Fibroblast of lung (primary cell): Measurements from ENCODE around the gene SIAH3. TPM values are rescaled to one million over a fixed set of nuclear protein-coding genes. Genes with fewer than 3 reads are reported as not detected.

Source experiments
- DNase-seq, 2 donors: peaks; one replicate each; pipeline versions ENCODE4 v3.0.0 to v3.0.0-alpha.2; 2010; ENCODE audit warnings: low read depth in 2 of 2
- H2AFZ ChIP-seq: 2 replicates; pipeline ENCODE4 v1.5.1; 2012; ENCODE audit warnings: low read length, control low read depth, inconsistent platforms
- H3K27ac ChIP-seq: 2 replicates; pipeline ENCODE4 v1.5.1; 2011; ENCODE audit warnings: low read length, control low read depth; ENCODE audit not compliant: insufficient read depth
- H3K27me3 ChIP-seq: 2 replicates; pipeline ENCODE4 v1.5.1; 2011; ENCODE audit warnings: mild to moderate bottlenecking, low read length; ENCODE audit not compliant: control insufficient read depth, insufficient read depth
- H3K36me3 ChIP-seq: 2 replicates; pipeline ENCODE4 v1.5.1; 2011; ENCODE audit warnings: low read length; ENCODE audit not compliant: control insufficient read depth, insufficient read depth
- H3K4me1 ChIP-seq: 2 replicates; pipeline ENCODE4 v1.5.1; 2011; ENCODE audit warnings: low read length; ENCODE audit not compliant: control insufficient read depth, insufficient read depth; ENCODE audit errors: extremely low read depth
- H3K4me2 ChIP-seq: 2 replicates; pipeline ENCODE4 v1.5.1; 2011; ENCODE audit warnings: low read length, control low read depth; ENCODE audit not compliant: insufficient read depth; ENCODE audit errors: extremely low read depth
- H3K4me3 ChIP-seq, 4 experiments: fragments of 200-600 bp in 1 of 4; sonication (generic) in 1 of 4; replicated peaks in 1 of 4; 2 replicates each; pipeline ENCODE4 v1.5.1; 2011 to 2016; ENCODE audit warnings: low read length in 4 of 4, low read depth in 3 of 4, mild to moderate bottlenecking in 3 of 4, control low read depth in 2 of 4, inconsistent platforms in 1 of 4, mixed read lengths in 1 of 4; ENCODE audit not compliant: insufficient read depth in 1 of 4; ENCODE audit errors: control extremely low read depth in 1 of 4
- H3K79me2 ChIP-seq: 2 replicates; pipeline ENCODE4 v1.5.1; 2012; ENCODE audit warnings: mild to moderate bottlenecking, low read length, inconsistent platforms; ENCODE audit not compliant: control insufficient read depth, insufficient read depth
- H3K9ac ChIP-seq: 2 replicates; pipeline ENCODE4 v1.5.1; 2011; ENCODE audit warnings: mild to moderate bottlenecking, low read length, control low read depth; ENCODE audit not compliant: insufficient read depth
- H3K9me3 ChIP-seq: 2 replicates; pipeline ENCODE4 v1.5.1; 2012; ENCODE audit warnings: low read depth, low read length; ENCODE audit not compliant: control insufficient read depth, insufficient read depth
- H4K20me1 ChIP-seq: 2 replicates; pipeline ENCODE4 v1.5.1; 2011; ENCODE audit warnings: low read length; ENCODE audit not compliant: control insufficient read depth, insufficient read depth; ENCODE audit errors: extremely low read depth
- EZH2 ChIP-seq: IDR thresholded peaks from 2 replicates; pipeline ENCODE4 v1.5.1; 2012; ENCODE audit warnings: low read length, control low read depth, mild to moderate bottlenecking; ENCODE audit errors: missing control alignments
- polyA plus RNA-seq, 2 donors: library from polyadenylated mRNA; depleted of rRNA in 1 of 2; stranded (reverse) in 1 of 2; unstranded in 1 of 2; fragments of >200 nt; gene quantifications; 2 replicates each; pipeline ENCODE4 v1.2.1, GENCODE V29; 2011 to 2012; ENCODE audit warnings: missing spikeins in 1 of 2
- total RNA-seq: library from RNA; depleted of rRNA; stranded (reverse); fragments of >200 nt; gene quantifications from 2 replicates; pipeline ENCODE4 v1.2.1, GENCODE V29; 2014
- TF ChIP-seq, protein P1 (sequence below), 2 donors: IDR thresholded peaks in 1 of 2; conservative IDR thresholded peaks in 1 of 2; 1 replicate in 1 of 2; 2 replicates in 1 of 2; pipeline ENCODE4 v1.5.1; 2011 to 2012; ENCODE audit warnings: low read length in 2 of 2, control low read depth in 1 of 2, inconsistent platforms in 1 of 2, low read depth in 1 of 2, mild to moderate bottlenecking in 1 of 2

Gene SIAH3
- total and polyA plus RNA-seq, 2 donors (not counting 1 experiment from before 2014, with no cell fraction given) = not detected

- Histone ChIP-seq H3K4me3 (no peak overlapping the region), H2AFZ (no peak overlapping the region), H3K27me3 (no peaks in the 10 kb centered on the region), H3K79me2 (no peaks in the 10 kb centered on the region), H4K20me1 (no peaks in the 10 kb centered on the region), H3K9ac (no peak overlapping the region), H3K36me3 (no peaks in the 10 kb centered on the region), H3K27ac (no peak overlapping the region), H3K9me3 (no peaks in the 10 kb centered on the region), H3K4me1 (no peaks in the 10 kb centered on the region), H3K4me2 (no peak overlapping the region)
- TF ChIP-seq, protein P1, sequence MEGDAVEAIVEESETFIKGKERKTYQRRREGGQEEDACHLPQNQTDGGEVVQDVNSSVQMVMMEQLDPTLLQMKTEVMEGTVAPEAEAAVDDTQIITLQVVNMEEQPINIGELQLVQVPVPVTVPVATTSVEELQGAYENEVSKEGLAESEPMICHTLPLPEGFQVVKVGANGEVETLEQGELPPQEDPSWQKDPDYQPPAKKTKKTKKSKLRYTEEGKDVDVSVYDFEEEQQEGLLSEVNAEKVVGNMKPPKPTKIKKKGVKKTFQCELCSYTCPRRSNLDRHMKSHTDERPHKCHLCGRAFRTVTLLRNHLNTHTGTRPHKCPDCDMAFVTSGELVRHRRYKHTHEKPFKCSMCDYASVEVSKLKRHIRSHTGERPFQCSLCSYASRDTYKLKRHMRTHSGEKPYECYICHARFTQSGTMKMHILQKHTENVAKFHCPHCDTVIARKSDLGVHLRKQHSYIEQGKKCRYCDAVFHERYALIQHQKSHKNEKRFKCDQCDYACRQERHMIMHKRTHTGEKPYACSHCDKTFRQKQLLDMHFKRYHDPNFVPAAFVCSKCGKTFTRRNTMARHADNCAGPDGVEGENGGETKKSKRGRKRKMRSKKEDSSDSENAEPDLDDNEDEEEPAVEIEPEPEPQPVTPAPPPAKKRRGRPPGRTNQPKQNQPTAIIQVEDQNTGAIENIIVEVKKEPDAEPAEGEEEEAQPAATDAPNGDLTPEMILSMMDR (conservative IDR thresholded peaks at IDR 0.05 in 1 of 2, IDR thresholded peaks at IDR 0.05 in 1 of 2; ENCODE audit: low read depth in 1 of 2, low read length in 2 of 2) = no peak
- no peak for TF ChIP-seq EZH2
- DNase-seq = no peak
Observed at GRCh38 chr13:45796426-45797235, 54.9 kb downstream of the SIAH3 start.

- DNase-seq = peak in 1 of 2 donors; percentile 20
- H3K4me2 ChIP-seq = no peak overlapping the region
- H2AFZ ChIP-seq = no peak overlapping the region
- no peaks in the 10 kb centered on the region for H3K9me3 ChIP-seq
- no peak overlapping the region for H3K4me3 ChIP-seq
- no peaks in the 10 kb centered on the region for H3K79me2 ChIP-seq
- no peaks in the 10 kb centered on the region for H4K20me1 ChIP-seq
- H3K36me3 ChIP-seq = no peaks in the 10 kb centered on the region
- H3K27me3 ChIP-seq = no peaks in the 10 kb centered on the region
- no peaks in the 10 kb centered on the region for H3K4me1 ChIP-seq
- no peak overlapping the region for H3K27ac ChIP-seq
- no peak for TF ChIP-seq EZH2
- TF ChIP-seq, protein P1 (conservative IDR thresholded peaks at IDR 0.05 in 1 of 2, IDR thresholded peaks at IDR 0.05 in 1 of 2; ENCODE audit: low read depth in 1 of 2, low read length in 2 of 2) = no peak
- H3K9ac ChIP-seq = no peak overlapping the region
Observed at GRCh38 chr13:45792827-45793303, 58.7 kb downstream of the SIAH3 start.

DNA sequence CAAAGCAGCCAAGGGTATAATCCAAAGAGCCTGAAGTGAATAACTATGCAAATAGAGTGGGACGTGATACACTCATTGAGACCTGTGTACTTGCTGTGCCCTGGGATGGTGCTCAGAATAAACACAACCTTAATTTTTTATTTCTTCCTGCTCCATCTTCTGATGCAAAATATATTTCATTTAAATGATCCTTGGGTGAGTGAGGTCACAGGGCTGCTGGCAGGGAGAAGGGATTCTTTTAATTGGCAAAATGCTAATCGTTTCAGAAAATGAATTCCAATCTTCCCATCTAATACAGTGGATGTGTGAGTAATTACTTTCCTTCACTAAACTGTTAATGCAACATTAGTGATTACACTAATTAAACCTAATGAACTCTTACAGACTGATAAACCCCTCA is 63.5 kb downstream of the SIAH3 start:
- H3K4me3 ChIP-seq = no peak overlapping the region
- no peaks in the 10 kb centered on the region for H4K20me1 ChIP-seq
- H3K4me2 ChIP-seq = no peak overlapping the region
- no peaks in the 10 kb centered on the region for H3K9me3 ChIP-seq
- H3K79me2 ChIP-seq = no peaks in the 10 kb centered on the region
- no peaks in the 10 kb centered on the region for H3K4me1 ChIP-seq
- DNase-seq = no peak
- no peaks in the 10 kb centered on the region for H3K36me3 ChIP-seq
- no peak overlapping the region for H2AFZ ChIP-seq
- H3K27ac ChIP-seq = no peak overlapping the region
- TF ChIP-seq, protein P1 (conservative IDR thresholded peaks at IDR 0.05 in 1 of 2, IDR thresholded peaks at IDR 0.05 in 1 of 2; ENCODE audit: low read depth in 1 of 2, low read length in 2 of 2) = no peak
- no peak for TF ChIP-seq EZH2
- H3K27me3 ChIP-seq = no peaks in the 10 kb centered on the region
- H3K9ac ChIP-seq = no peak overlapping the region
